Breast epithelium (tissue), 4 donors: Measurements from ENCODE around the gene ATXN10. TPM values are rescaled to one million over a fixed set of nuclear protein-coding genes. Genes with fewer than 3 reads are reported as not detected.

Experiments used
- DNase-seq, 2 donors: peaks; one replicate each; pipeline ENCODE4 v3.0.0-alpha.2; 2019; ENCODE audit warnings: low spot score in 2 of 2
- H3K27ac ChIP-seq, 2 donors: fragments of 200-600 bp; sonication (generic) in 1 of 2; one replicate each; pipeline ENCODE4 v1.5.1; 2016 to 2019; ENCODE audit warnings: mild to moderate bottlenecking in 1 of 2
- H3K27me3 ChIP-seq, 2 donors: fragments of 200-600 bp; sonication (generic) in 1 of 2; one replicate each; pipeline versions ENCODE4 v1.5.1 to v1.6.0; 2017 to 2019; ENCODE audit warnings: control low read depth in 1 of 2, mild to moderate bottlenecking in 1 of 2
- H3K36me3 ChIP-seq: fragments of 200-600 bp; one replicate; pipeline ENCODE4 v1.5.1; 2019
- H3K4me1 ChIP-seq, 2 donors: fragments of 200-600 bp; sonication (generic); one replicate each; pipeline ENCODE4 v1.5.1; 2016 to 2019; ENCODE audit warnings: control low read depth in 1 of 2
- H3K4me3 ChIP-seq, 3 donors: fragments of 200-600 bp; sonication (generic); 1 replicate in 2 of 3; 2 replicates in 1 of 3; pipeline ENCODE4 v1.5.1; 2016 to 2019; ENCODE audit warnings: mild to moderate bottlenecking in 3 of 3, moderate library complexity in 2 of 3
- H3K9me3 ChIP-seq, 2 donors: fragments of 200-600 bp; sonication (generic) in 1 of 2; one replicate each; pipeline ENCODE4 v1.5.1; 2016 to 2019; ENCODE audit warnings: control low read depth in 1 of 2
- CTCF ChIP-seq, 3 donors: fragments of 450-650 bp; IDR thresholded peaks; one replicate each; pipeline ENCODE4 v1.5.1; 2016 to 2017; ENCODE audit warnings: antibody characterized with exemption in 3 of 3, mild to moderate bottlenecking in 3 of 3, moderate library complexity in 3 of 3
- POLR2A ChIP-seq: fragments of 450-650 bp; IDR thresholded peaks from one replicate; pipeline ENCODE4 v1.6.1; 2016; ENCODE audit warnings: antibody characterized with exemption, mild to moderate bottlenecking, moderate library complexity
- POLR2AphosphoS5 ChIP-seq, 3 donors: sonication (generic); formaldehyde crosslinking; IDR thresholded peaks; one replicate each; pipeline ENCODE4 v1.6.1; 2017; ENCODE audit warnings: antibody characterized with exemption in 3 of 3
- intact Hi-C: fragments of 100-400 bp; cut with DNase I; formaldehyde crosslinking; loops from one replicate; pipeline ENCODE4 v1.15.1; 2023; ENCODE audit warnings: low total_unique reads
- total RNA-seq, 3 donors: library from RNA; depleted of rRNA; stranded (reverse); fragments of >200 nt; gene quantifications; one replicate each; pipeline ENCODE4 v1.1.0, GENCODE V29; 2016

Gene ATXN10
- total RNA-seq, 3 donors from 2014 or later: 78.6 to 145 (median 138) TPM

- H3K27ac ChIP-seq: no peak overlapping the region
- no peaks in the 10 kb centered on the region for H3K27me3 ChIP-seq
- intact Hi-C loops: no loop called here
- peak; percentile 55 to 95 (median 62) for TF ChIP-seq CTCF (IDR thresholded peaks at IDR 0.05)
- TF ChIP-seq POLR2AphosphoS5 (IDR thresholded peaks at IDR 0.05): no peak
- H3K4me3 ChIP-seq: peak overlapping the region in 1 of 3 donors; percentile 49
- no peaks in the 10 kb centered on the region for H3K36me3 ChIP-seq
- peak; percentile 49 to 80 for DNase-seq
- H3K9me3 ChIP-seq: no peaks in the 10 kb centered on the region
- H3K4me1 ChIP-seq: peaks cover 0 to 3% of the 10 kb centered on the region in 2 donors
Measured at GRCh38 chr22:45645526-45646414, 25.9 kb upstream of the ATXN10 start.

- no peaks in the 10 kb centered on the region for H3K27me3 ChIP-seq
- intact Hi-C loops: no loop called here
Measured at GRCh38 chr22:45647532-45648225, 24.0 kb upstream of the ATXN10 start.

GRCh38 chr22:45648301-45649117 is 23.1 kb upstream of the ATXN10 start:
- H3K4me3 ChIP-seq: no peak overlapping the region
- intact Hi-C loops: no loop called here
- no peak for DNase-seq

More at GRCh38 chr22:45647532-45648225, 24.0 kb upstream of the ATXN10 start:
- peak in 1 of 2 donors; percentile 34 for DNase-seq
- Histone ChIP-seq H3K4me3 (no peak overlapping the region), H3K36me3 (no peaks in the 10 kb centered on the region), H3K9me3 (no peaks in the 10 kb centered on the region), H3K4me1 (peaks cover 0 to 3% of the 10 kb centered on the region in 2 donors), H3K27ac (no peak overlapping the region)
- TF ChIP-seq POLR2AphosphoS5 (IDR thresholded peaks at IDR 0.05) (no peak), POLR2A (no peak), CTCF (IDR thresholded peaks at IDR 0.05) (no peak)

GRCh38 chr22:45649809-45650208 is 21.8 kb upstream of the ATXN10 start:
- Histone ChIP-seq H3K4me3 (no peak overlapping the region), H3K36me3 (no peaks in the 10 kb centered on the region), H3K9me3 (no peaks in the 10 kb centered on the region), H3K27ac (no peak overlapping the region), H3K4me1 (peaks cover 0 to 3% of the 10 kb centered on the region in 2 donors), H3K27me3 (no peaks in the 10 kb centered on the region)
- intact Hi-C loops: no loop called here
- DNase-seq: no peak
- TF ChIP-seq CTCF (IDR thresholded peaks at IDR 0.05): no peak
- no peak for TF ChIP-seq POLR2AphosphoS5 (IDR thresholded peaks at IDR 0.05)
- TF ChIP-seq POLR2A: no peak

More at GRCh38 chr22:45648301-45649117, 23.1 kb upstream of the ATXN10 start:
- H3K36me3 ChIP-seq: no peaks in the 10 kb centered on the region
- no peak for TF ChIP-seq POLR2AphosphoS5 (IDR thresholded peaks at IDR 0.05)
- TF ChIP-seq CTCF (IDR thresholded peaks at IDR 0.05): no peak
- TF ChIP-seq POLR2A: no peak
- H3K27me3 ChIP-seq: no peaks in the 10 kb centered on the region
- peaks cover 0 to 3% of the 10 kb centered on the region in 2 donors for H3K4me1 ChIP-seq
- H3K27ac ChIP-seq: no peak overlapping the region
- no peaks in the 10 kb centered on the region for H3K9me3 ChIP-seq
